HEK293T (cell line): Measurements from ENCODE around the gene DDX19B.

Experiments
- CTCF ChIA-PET: fragments of 350-600 bp; formaldehyde crosslinking; extraction: SDS; loops from one replicate; lab custom pipeline; 2021; ENCODE audit warnings: antibody characterized with exemption, inconsistent platforms; lab: Yijun Ruan, JAX
- POLR2A ChIA-PET: fragments of 350-600 bp; formaldehyde crosslinking; extraction: SDS; loops from one replicate; lab custom pipeline; 2020; ENCODE audit warnings: antibody characterized with exemption, inconsistent platforms; lab: Yijun Ruan, JAX
- DNase-seq: peaks from one replicate; pipeline ENCODE4 v3.0.0; 2012; ENCODE audit warnings: mixed read lengths; ENCODE audit errors: extremely low spot score
- ARNT ChIP-seq: fragments of 450-650 bp; IDR thresholded peaks from 2 replicates; pipeline ENCODE4 v1.6.1; 2017; ENCODE audit warnings: mild to moderate bottlenecking
- BHLHE40 ChIP-seq: fragments of 450-650 bp; IDR thresholded peaks from 2 replicates; pipeline ENCODE4 v1.6.1; 2016; ENCODE audit warnings: mild to moderate bottlenecking, moderate library complexity, borderline replicate concordance
- CTBP1 ChIP-seq: fragments of 450-650 bp; IDR thresholded peaks from 2 replicates; pipeline ENCODE4 v1.6.1; 2016; ENCODE audit warnings: borderline replicate concordance
- ELF4 ChIP-seq: fragments of 450-650 bp; IDR thresholded peaks from 2 replicates; pipeline ENCODE4 v1.6.1; 2017; ENCODE audit warnings: antibody characterized with exemption
- FOXA1 ChIP-seq: fragments of 450-650 bp; IDR thresholded peaks from 2 replicates; pipeline ENCODE4 v1.6.1; 2016; ENCODE audit warnings: mild to moderate bottlenecking
- FOXK2 ChIP-seq: fragments of 450-650 bp; IDR thresholded peaks from 2 replicates; pipeline ENCODE4 v1.6.1; 2016; ENCODE audit warnings: mild to moderate bottlenecking
- FOXM1 ChIP-seq: fragments of 450-650 bp; IDR thresholded peaks from 2 replicates; pipeline ENCODE4 v1.6.1; 2017; ENCODE audit warnings: mild to moderate bottlenecking, borderline replicate concordance
- HDGF ChIP-seq: fragments of 450-650 bp; IDR thresholded peaks from 2 replicates; pipeline ENCODE4 v1.6.1; 2017; ENCODE audit warnings: antibody characterized with exemption, borderline replicate concordance
- L3MBTL2 ChIP-seq: fragments of 450-650 bp; conservative IDR thresholded peaks from 2 replicates; pipeline ENCODE4 v1.6.1; 2016; ENCODE audit warnings: mild to moderate bottlenecking
- LEF1 ChIP-seq: fragments of 450-650 bp; IDR thresholded peaks from 2 replicates; pipeline ENCODE4 v1.6.1; 2017; ENCODE audit warnings: mild to moderate bottlenecking, borderline replicate concordance
- NFRKB ChIP-seq: fragments of 450-650 bp; IDR thresholded peaks from 2 replicates; pipeline ENCODE4 v1.6.1; 2016; ENCODE audit warnings: mild to moderate bottlenecking, moderate library complexity
- PKNOX1 ChIP-seq: fragments of 450-650 bp; IDR thresholded peaks from 2 replicates; pipeline ENCODE4 v1.6.1; 2016
- SP1 ChIP-seq: fragments of 450-650 bp; IDR thresholded peaks from 2 replicates; pipeline ENCODE4 v1.6.1; 2017
- SUZ12 ChIP-seq: fragments of 450-650 bp; IDR thresholded peaks from 2 replicates; pipeline ENCODE4 v1.6.1; 2016; ENCODE audit warnings: mild to moderate bottlenecking
- TARDBP ChIP-seq: fragments of 450-650 bp; IDR thresholded peaks from 2 replicates; pipeline ENCODE4 v1.6.1; 2016
- ZNF384 ChIP-seq: fragments of 450-650 bp; IDR thresholded peaks from 2 replicates; pipeline ENCODE4 v1.6.1; 2016

The DDX19B gene

GRCh38 chr16:70253291-70254106 is 45.5 kb upstream of the DDX19B start:
- TF ChIP-seq PKNOX1 (no peak), BHLHE40 (no peak), FOXK2 (no peak), NFRKB (no peak), CTBP1 (no peak), LEF1 (no peak), HDGF (no peak), FOXM1 (no peak), ELF4 (no peak), ARNT (no peak), SUZ12 (no peak), SP1 (no peak), FOXA1 (no peak), L3MBTL2 (no peak), ZNF384 (no peak), TARDBP (no peak)
- CTCF ChIA-PET: interaction anchor here (0.6 to 1.9 kb wide), 2 partner anchors 14 to 61 kb away, joined by 3 to 9 read pairs; no protein-coding TSS in a partner anchor
- POLR2A ChIA-PET: interaction anchor here (0.7 to 1.6 kb wide), 2 partner anchors 35 to 128 kb away, joined by 3 to 5 read pairs; partner anchors contain the start of gene AARS1
- DNase-seq: peak; percentile 54

GRCh38 chr16:70254180-70254964 is 44.6 kb upstream of the DDX19B start:
- ChIA-PET CTCF (interaction anchor here (0.6 to 1.9 kb wide), 2 partner anchors 13 to 60 kb away, joined by 3 to 9 read pairs; no protein-coding TSS in a partner anchor), POLR2A (interaction anchor here (1.3 to 1.6 kb wide), 2 partner anchors 13 to 34 kb away, joined by 3 to 5 read pairs; partner anchors contain the start of gene AARS1)
- peak; percentile 3 for DNase-seq
- TF ChIP-seq NFRKB (no peak), TARDBP (no peak), ARNT (no peak), SUZ12 (no peak), SP1 (no peak), FOXK2 (no peak), ELF4 (no peak), FOXA1 (no peak)

- POLR2A ChIA-PET: interaction anchor here (1.3 kb wide), 1 partner anchor 13 kb away, joined by 3 read pairs; no protein-coding TSS in a partner anchor
- TF ChIP-seq SUZ12: no peak
- no peak for TF ChIP-seq ARNT
- no peak for TF ChIP-seq LEF1
- TF ChIP-seq FOXK2: no peak
- no peak for TF ChIP-seq FOXA1
- no peak for TF ChIP-seq ELF4
- no peak for TF ChIP-seq L3MBTL2
- TF ChIP-seq CTBP1: no peak
- no peak for TF ChIP-seq SP1
- TF ChIP-seq FOXM1: no peak
- no peak for TF ChIP-seq TARDBP
- no peak for TF ChIP-seq BHLHE40
- TF ChIP-seq HDGF: no peak
- no peak for TF ChIP-seq ZNF384
- CTCF ChIA-PET: interaction anchor here (1.9 kb wide), 1 partner anchor 12 kb away, joined by 9 read pairs; no protein-coding TSS in a partner anchor
- DNase-seq: peak; percentile 3
Observed at GRCh38 chr16:70254965-70255286, 44.1 kb upstream of the DDX19B start.

GRCh38 chr16:70255574-70255973 is 43.4 kb upstream of the DDX19B start:
- no peak for DNase-seq
- TF ChIP-seq PKNOX1 (no peak), SP1 (no peak), ELF4 (no peak), FOXM1 (no peak), BHLHE40 (no peak), TARDBP (no peak), HDGF (no peak), L3MBTL2 (no peak)
- ChIA-PET POLR2A (interaction anchor here (1.3 kb wide), 1 partner anchor 12 kb away, joined by 3 read pairs; no protein-coding TSS in a partner anchor), CTCF (interaction anchor here (0.9 kb wide), 1 partner anchor 12 kb away, joined by 4 read pairs; no protein-coding TSS in a partner anchor)

- DNase-seq: peak; percentile 3
- ChIA-PET CTCF (no interaction called here), POLR2A (no interaction called here)
- TF ChIP-seq CTBP1 (no peak), ZNF384 (no peak), SP1 (no peak), FOXK2 (no peak), SUZ12 (no peak), NFRKB (no peak), PKNOX1 (no peak), ELF4 (no peak), L3MBTL2 (no peak), FOXA1 (no peak), HDGF (no peak), BHLHE40 (no peak), ARNT (no peak), LEF1 (no peak), TARDBP (no peak)
Observed at GRCh38 chr16:70257391-70257790, 41.6 kb upstream of the DDX19B start.
